ENCODE data around the gene ZNF804B.

Gene ZNF804B

GRCh38 chr7:89316584-89317251, 557.2 kb downstream of the ZNF804B start:
- no peak for DNase-seq

GRCh38 chr7:89332026-89332425, 572.5 kb downstream of the ZNF804B start:
- DNase-seq, result no peak

- no peak for DNase-seq
Observed at GRCh38 chr7:89334797-89335196, 575.3 kb downstream of the ZNF804B start.

GRCh38 chr7:89335490-89335889, 576.0 kb downstream of the ZNF804B start:
- DNase-seq, result no peak

GRCh38 chr7:89336121-89336520, 576.6 kb downstream of the ZNF804B start:
- DNase-seq, result no peak

GRCh38 chr7:89339748-89340147, 580.2 kb downstream of the ZNF804B start:
- DNase-seq, result no peak

GRCh38 chr7:89357121-89357520, 597.6 kb downstream of the ZNF804B start:
- DNase-seq, result no peak

GRCh38 chr7:89377219-89377618, 617.7 kb downstream of the ZNF804B start:
- DNase-seq, result no peak

- no peak for DNase-seq
Observed at GRCh38 chr7:89385411-89385810, 625.9 kb downstream of the ZNF804B start.

Data from CD4-positive, alpha-beta T cell treated with Interleukin-12 subunit alpha and Interleukin-12 subunit beta, for 1 hour (primary cell).